HPDE6-E6E7 (cell line): ENCODE measurements around the gene CPHXL.

Source experiments
- DNase-seq: peaks from one replicate; pipeline ENCODE4 v3.0.0; 2011; ENCODE audit warnings: missing footprints; ENCODE audit errors: extremely low spot score

CPHXL gene

GRCh38 chr16:75726390-75726789 lies at the start of gene CPHXL:
Gene CPHXL (minus strand): TSS chr16:75726490. CDS start chr16:75726442, 48 bp downstream.
- no peak for DNase-seq

GRCh38 chr16:75774197-75774596 lies 47.9 kb upstream of the CPHXL start:
- DNase-seq = no peak

GRCh38 chr16:75770051-75770450 lies 43.8 kb upstream of the CPHXL start:
- no peak for DNase-seq

GRCh38 chr16:75764154-75764768 lies 38.0 kb upstream of the CPHXL start:
- peak; percentile 28 for DNase-seq

- DNase-seq = no peak
These were observed 36.9 kb upstream of the CPHXL start for GRCh38 chr16:75763204-75763603.

- no peak for DNase-seq
These were observed 36.5 kb upstream of the CPHXL start for GRCh38 chr16:75762746-75763145.

- DNase-seq = no peak
These were observed 34.8 kb upstream of the CPHXL start for GRCh38 chr16:75761108-75761507.

- no peak for DNase-seq
These were observed 33.8 kb upstream of the CPHXL start for GRCh38 chr16:75760018-75760519.

- no peak for DNase-seq
These were observed 31.9 kb upstream of the CPHXL start for GRCh38 chr16:75758215-75758614.

GRCh38 chr16:75754141-75754540 lies 27.9 kb upstream of the CPHXL start:
- DNase-seq = peak; percentile 70

- DNase-seq = no peak
These were observed 24.2 kb upstream of the CPHXL start for GRCh38 chr16:75750528-75750927.

GRCh38 chr16:75746359-75746758 lies 20.1 kb upstream of the CPHXL start:
- DNase-seq = no peak

- DNase-seq = no peak
These were observed 19.5 kb upstream of the CPHXL start for GRCh38 chr16:75745823-75746222.

- DNase-seq = no peak
These were observed 19.0 kb upstream of the CPHXL start for GRCh38 chr16:75745242-75745641.

- no peak for DNase-seq
These were observed 16.2 kb upstream of the CPHXL start for GRCh38 chr16:75742424-75743047.

GRCh38 chr16:75733305-75734211 lies 7.3 kb upstream of the CPHXL start:
- no peak for DNase-seq

GRCh38 chr16:75732871-75733270 lies 6.6 kb upstream of the CPHXL start:
- no peak for DNase-seq

GRCh38 chr16:75727221-75727620 lies 931 bp upstream of the CPHXL start:
- no peak for DNase-seq

GRCh38 chr16:75718452-75718851 lies 7.8 kb downstream of the CPHXL start:
- DNase-seq = no peak

- no peak for DNase-seq
These were observed 11.6 kb downstream of the CPHXL start for GRCh38 chr16:75714661-75715060.

GRCh38 chr16:75710344-75710743 lies 15.9 kb downstream of the CPHXL start:
- DNase-seq = no peak

GRCh38 chr16:75703306-75703705 lies 23.0 kb downstream of the CPHXL start:
- DNase-seq = no peak
